GM18868 (cell line): ENCODE measurements around the gene FAM81A.
"Not testable (repeated sequence)": the region's sequence is repeated elsewhere in the genome, so short reads cannot be mapped to it uniquely, and the experiment has no call there.

ENCODE experiments used
- ATAC-seq: cut with Tn5 transposase; IDR thresholded peaks from one replicate; pipeline ENCODE4 v1.9.1; 2021; ENCODE audit warnings: mild to moderate bottlenecking, moderate library complexity; ENCODE audit not compliant: unreplicated experiment

Gene FAM81A

DNA sequence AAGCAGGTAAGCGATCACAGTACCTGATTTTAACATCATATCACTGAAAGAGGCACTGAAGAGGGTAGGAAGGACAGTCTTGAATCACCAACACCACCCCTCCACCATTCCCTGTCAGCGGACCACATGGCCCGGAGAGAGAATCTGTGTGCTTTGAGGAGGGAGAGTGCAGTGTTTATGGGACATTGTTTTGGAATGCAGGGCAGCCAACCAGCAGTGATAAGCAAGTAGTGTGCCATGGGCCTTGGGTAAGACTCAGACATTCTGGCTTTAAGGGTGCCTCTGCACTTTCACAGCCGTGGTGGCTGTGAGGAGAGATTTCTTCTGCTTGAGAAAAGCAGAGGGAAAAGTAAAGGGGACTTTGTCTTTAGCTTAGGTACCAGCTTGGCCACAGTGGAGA is 46.4 kb downstream of the FAM81A start:
- no peak for ATAC-seq

GRCh38 chr15:59485036-59485435 is 47.0 kb downstream of the FAM81A start:
- ATAC-seq: no peak

- not testable (repeated sequence) for ATAC-seq
Measured at GRCh38 chr15:59489485-59489884, 51.5 kb downstream of the FAM81A start.

GRCh38 chr15:59491062-59491461 is 53.1 kb downstream of the FAM81A start:
- no peak for ATAC-seq

DNA sequence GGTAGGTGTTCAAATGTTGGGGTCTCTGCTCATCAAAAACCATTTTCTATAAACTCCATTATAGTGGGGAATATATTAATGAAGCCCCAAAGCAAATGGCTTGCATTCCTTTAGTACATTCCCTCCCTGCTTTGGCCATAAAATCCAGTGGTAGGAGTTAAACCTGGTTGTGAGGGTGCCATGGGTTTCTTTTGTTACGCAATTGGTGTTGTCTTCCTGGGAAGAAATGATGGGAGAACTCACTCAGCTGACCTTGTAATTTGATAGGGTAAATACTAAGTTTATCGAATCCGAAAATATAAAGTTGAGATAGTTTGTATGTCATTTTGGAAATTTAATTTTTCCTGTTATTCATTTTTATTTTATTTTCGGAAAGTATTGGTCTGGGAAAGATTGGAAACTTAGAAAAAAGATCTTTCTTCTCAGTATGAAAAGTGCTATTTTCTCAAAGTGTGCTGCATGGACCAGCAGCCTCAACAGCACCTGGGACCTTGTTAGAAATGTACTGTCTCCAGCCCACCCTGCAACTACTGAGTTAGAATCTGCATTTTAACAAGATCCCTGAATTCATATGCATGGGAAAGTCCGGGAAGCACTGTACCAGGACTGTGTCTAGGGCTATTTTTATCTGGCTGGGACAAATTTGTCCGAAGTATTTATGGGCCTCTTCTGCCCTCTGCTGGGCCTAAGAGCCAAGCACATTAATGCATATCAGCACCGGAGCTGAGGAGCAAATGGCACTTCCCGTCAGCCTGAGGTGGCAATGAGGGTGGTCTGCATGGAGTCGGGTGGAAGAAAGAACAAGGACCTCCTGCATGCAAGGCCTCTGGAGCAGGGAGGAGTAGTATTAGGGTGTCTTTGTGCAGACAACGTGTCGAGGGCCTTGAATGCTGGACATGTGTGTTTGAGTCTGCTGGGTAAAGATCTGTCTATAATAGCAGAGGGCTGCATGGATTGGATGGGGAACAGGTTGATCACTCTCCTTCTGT is 54.7 kb downstream of the FAM81A start:
- ATAC-seq: no peak

- no peak for ATAC-seq
Measured at GRCh38 chr15:59501597-59501996, 63.6 kb downstream of the FAM81A start.

GRCh38 chr15:59515190-59515589 is 77.2 kb downstream of the FAM81A start:
- ATAC-seq: no peak

- peak; percentile 53 for ATAC-seq
Measured at GRCh38 chr15:59516655-59517461, 78.9 kb downstream of the FAM81A start.

DNA sequence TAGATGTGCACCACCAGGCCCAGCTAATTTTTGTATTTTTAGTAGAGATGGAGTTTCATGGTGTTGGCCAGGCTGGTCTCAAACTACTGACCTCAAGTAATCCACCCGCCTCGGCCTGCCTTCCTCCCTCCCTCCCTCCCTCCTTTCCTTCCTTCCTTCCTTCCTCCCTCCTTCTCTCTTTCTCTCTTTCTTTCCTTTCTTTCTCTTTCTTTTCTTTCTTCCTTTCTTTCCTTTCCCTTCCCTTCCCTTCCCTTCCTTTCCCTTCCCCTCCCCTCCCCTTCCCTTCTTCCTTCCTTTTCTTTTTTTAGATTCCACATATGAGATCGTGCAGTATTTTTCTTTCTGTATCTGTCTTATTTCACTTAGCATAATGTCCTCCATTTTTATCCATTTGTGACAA is 81.3 kb downstream of the FAM81A start:
- no peak for ATAC-seq

DNA sequence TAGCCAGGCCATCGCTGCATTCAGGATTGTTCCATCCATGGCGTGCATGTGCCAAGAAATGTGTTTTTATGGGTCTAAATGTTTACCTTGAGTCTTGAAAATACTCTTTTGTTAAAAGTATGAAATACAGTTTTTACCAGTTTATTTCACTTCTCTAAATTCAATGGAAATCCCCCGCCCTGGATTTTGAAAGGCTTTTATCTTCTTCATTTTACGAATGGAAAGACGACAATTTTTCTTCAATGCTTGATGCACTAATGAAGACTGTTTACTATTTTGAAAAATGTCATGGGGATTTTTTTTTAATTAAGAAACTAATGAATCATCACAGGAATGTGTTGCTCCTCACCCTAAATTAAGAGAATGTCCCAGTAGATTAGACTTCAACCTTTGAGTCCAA is 83.5 kb downstream of the FAM81A start:
- ATAC-seq: no peak

GRCh38 chr15:59522988-59523461 is 85.0 kb downstream of the FAM81A start:
- no peak for ATAC-seq

- ATAC-seq: no peak
Measured at GRCh38 chr15:59523702-59524101, 85.7 kb downstream of the FAM81A start.

- no peak for ATAC-seq
Measured at GRCh38 chr15:59524331-59524731, 86.3 kb downstream of the FAM81A start.

- not testable (repeated sequence) for ATAC-seq
Measured at GRCh38 chr15:59526466-59526865, 88.5 kb downstream of the FAM81A start.

- ATAC-seq: no peak
Measured at GRCh38 chr15:59528429-59528828, 90.4 kb downstream of the FAM81A start.

- ATAC-seq: peak; percentile 50
Measured at GRCh38 chr15:59528961-59529402, 91.0 kb downstream of the FAM81A start.

DNA sequence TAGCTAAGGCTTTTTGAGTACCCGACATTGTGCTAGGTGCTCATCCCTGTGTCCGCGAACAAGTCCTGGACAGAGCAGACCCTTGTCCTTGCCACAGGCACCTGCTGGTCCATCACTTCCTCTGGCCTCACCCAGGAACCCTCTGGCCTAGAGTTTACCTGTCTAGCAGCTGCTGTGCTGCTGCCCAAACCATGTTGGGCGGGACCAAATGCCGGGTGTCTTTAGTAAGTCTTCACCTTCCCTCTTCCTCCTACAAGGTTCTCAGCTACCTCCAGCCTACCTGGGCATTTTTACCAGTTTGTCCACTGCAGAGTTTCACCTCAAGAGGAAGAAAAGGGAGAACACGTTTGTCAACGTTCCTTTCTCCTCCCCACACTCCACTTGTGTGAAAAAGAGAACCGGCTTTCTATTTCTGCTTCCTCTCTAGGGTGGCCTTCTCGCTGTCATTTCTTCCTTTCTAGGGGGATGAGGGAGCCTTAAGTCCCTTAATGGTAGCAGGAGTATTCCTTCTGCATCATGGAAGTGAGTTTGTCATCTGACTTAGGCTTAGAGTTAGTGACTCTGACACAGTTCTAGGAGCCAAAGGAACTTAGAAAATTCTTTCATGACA is 93.2 kb downstream of the FAM81A start:
- ATAC-seq: no peak

DNA sequence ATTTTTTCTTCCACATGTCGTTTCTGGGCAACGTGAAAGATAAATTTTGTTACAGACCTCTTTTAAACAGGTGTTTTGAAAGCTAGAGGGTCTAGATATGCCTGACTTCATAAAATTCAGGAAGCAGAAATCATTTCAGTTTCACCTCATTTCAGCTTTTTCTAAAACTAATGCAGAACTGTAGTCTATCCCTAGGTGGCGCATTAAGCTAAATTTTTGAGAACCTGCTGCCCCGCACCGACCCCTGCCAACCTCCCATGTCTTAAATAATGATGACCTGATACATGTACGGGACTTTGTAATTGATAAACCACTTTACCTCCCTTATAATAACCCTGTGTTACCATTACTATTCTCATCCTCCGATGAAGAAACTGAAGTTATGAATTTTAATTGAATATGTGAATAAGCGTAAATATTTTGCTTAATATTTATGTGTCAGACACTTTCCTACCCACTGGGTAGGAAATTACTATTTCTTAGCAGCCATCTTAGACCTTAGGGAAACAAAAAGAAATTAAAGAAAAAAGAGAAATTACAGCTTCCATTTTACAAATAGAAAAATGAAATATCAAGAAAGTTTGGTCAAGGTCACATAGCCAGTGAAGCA is 94.9 kb downstream of the FAM81A start:
- no peak for ATAC-seq

DNA sequence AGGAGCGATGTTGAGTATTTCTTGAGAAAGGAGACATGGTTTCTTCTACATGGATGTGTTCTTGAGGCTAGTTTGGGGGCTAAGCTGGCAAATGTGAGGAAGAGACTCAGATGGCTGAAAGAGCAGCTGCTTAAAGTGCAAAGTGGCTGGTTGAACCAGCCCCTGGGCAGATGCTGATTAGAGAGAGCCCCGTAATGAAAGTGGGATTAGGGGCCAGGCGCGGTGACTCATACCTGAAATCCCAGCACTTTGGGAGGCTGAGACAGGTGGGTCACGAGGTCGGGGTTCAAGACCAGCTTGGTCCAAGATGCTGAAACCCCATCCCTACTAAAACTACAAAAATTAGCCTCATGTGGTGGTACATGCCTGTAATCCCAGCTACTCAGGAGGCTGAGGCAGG is 98.6 kb downstream of the FAM81A start:
- no peak for ATAC-seq

DNA sequence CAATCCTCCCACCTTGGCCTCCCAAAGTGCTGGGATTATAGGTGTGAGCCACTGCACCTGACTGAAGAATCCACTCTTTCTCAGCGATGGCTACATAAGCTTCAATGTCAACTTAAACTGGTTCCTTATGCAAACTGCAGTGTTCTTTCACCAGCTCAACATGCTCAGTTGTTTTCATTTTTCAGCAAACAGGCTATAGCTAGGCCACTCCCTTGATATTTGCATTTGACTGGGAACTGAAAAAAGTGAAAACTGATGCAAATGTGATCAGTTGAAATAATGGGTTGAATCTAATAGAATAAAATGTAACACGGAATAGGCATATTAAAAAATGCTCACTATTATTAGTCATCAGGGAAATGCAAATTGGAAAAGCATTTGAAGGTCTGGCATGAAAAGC is 99.4 kb downstream of the FAM81A start:
- ATAC-seq: no peak

DNA sequence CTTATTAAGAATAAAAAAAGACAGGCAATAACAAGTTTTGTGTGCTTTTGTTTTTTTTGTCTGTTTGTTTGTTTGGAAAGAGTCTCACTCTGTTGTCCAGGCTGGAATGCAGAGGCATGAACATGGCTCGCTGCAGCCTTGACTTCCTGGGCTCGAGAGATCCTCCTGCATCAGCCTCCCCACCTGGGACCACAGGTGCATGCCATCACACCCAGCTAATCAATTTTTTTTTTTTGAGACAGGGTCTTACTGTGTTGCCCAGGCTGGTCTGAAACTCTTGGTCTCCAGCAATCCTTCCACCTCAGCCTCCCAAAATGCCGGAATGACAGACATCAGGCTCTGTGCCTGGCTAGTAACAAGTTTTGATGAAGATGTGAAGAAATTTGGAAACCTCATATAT is 100.5 kb downstream of the FAM81A start:
- ATAC-seq: no peak
